Measurements from ENCODE around the gene ZBTB21. TPM values are rescaled to one million over a fixed set of nuclear protein-coding genes. Genes with fewer than 3 reads are reported as not detected.

Gene ZBTB21
- total RNA-seq, 1 experiment from 2014 or later = 18.1 TPM

GRCh38 chr21:41956926-41957729 lies 53.0 kb downstream of the ZBTB21 start:
- Histone ChIP-seq H3K23me2 (ENCODE audit: insufficient read length, low read depth, low read length, poor library complexity, severe bottlenecking) (peaks cover 9% of the 10 kb centered on the region), H3K23ac (ENCODE audit: insufficient read length, low read depth, low read length) (no peak overlapping the region), H2BK5ac (ENCODE audit: insufficient read length, low read length) (no peak overlapping the region), H3K56ac (ENCODE audit: insufficient read length, low read depth, low read length) (no peak overlapping the region), H4K20me1 (ENCODE audit: control insufficient read depth, insufficient read depth, insufficient read length) (no peaks in the 10 kb centered on the region), H2BK20ac (ENCODE audit: low read depth, low read length, poor library complexity, severe bottlenecking) (no peak overlapping the region), H3K79me2 (ENCODE audit: insufficient read depth, low read length) (no peaks in the 10 kb centered on the region), H2BK12ac (ENCODE audit: insufficient read length, low read depth, low read length) (no peak overlapping the region), H3K14ac (ENCODE audit: insufficient read depth, low read length) (no peak overlapping the region), H3K9ac (ENCODE audit: extremely low read depth, insufficient read length, low read length) (no peak overlapping the region), H4K91ac (ENCODE audit: insufficient read length, low read depth, low read length) (no peak overlapping the region), H3T11ph (ENCODE audit: low read length) (no peak overlapping the region), H3K4me1 (ENCODE audit: insufficient read depth, low read length) (no peaks in the 10 kb centered on the region; the same call in 1 of the 2 replicates), H4K5ac (ENCODE audit: insufficient read length, low read depth, low read length) (no peak overlapping the region), H3K9me3 (ENCODE audit: control insufficient read depth, low read depth, low read length) (no peaks in the 10 kb centered on the region), H3K4me2 (ENCODE audit: insufficient read depth, insufficient read length, low read length) (no peak overlapping the region), H3K4ac (ENCODE audit: low read depth, low read length) (no peak overlapping the region), H2BK120ac (ENCODE audit: low read depth, low read length, poor library complexity, severe bottlenecking) (no peak overlapping the region), H2BK15ac (ENCODE audit: low read depth, low read length) (no peak overlapping the region), H3K18ac (ENCODE audit: insufficient read length, low read depth, low read length) (no peak overlapping the region), H3K27ac (ENCODE audit: insufficient read length, low read depth, low read length) (no peak overlapping the region), H4K8ac (replicated peaks; ENCODE audit: insufficient read length, low read depth, low read length) (no peak overlapping the region), H3K27me3 (ENCODE audit: insufficient read depth, low read length) (peaks cover 7% of the 10 kb centered on the region; the same call in 1 of the 2 replicates), H3K79me1 (ENCODE audit: insufficient read depth, low read depth, low read length, poor library complexity, severe bottlenecking) (no peaks in the 10 kb centered on the region), H2AFZ (ENCODE audit: low read length) (no peak overlapping the region), H2AK5ac (ENCODE audit: insufficient read length, low read length) (no peak overlapping the region)
- Mint-ChIP-seq H3K36me3 (ENCODE audit: insufficient read depth in 1 of 3, low read depth in 3 of 3) (peaks cover 0 to 2% (median 0%) of the 10 kb centered on the region in 3 experiments; a peak in 3 of 7 replicates), H3K27me3 (ENCODE audit: low read depth) (peaks cover 16% of the 10 kb centered on the region), H3K4me1 (peaks cover 21 to 26% of the 10 kb centered on the region in 2 experiments), H3K27ac (no peak overlapping the region; a peak in 1 of 7 replicates), H3K4me3 (no peak overlapping the region), H3K9me3 (no peaks in the 10 kb centered on the region; a peak in 2 of 5 replicates)
- no peak for TF ChIP-seq CTCF (conservative IDR thresholded peaks at IDR 0.05)
- WGBS (ENCODE audit: extremely low coverage, insufficient read length, low lambda C conversion rate) = no CpG with 5 or more reads among the region's 9 CpGs
- no peak for DNase-seq
